ENCODE results near the gene CDC34. TPM values are rescaled to one million over a fixed set of nuclear protein-coding genes. Genes with fewer than 3 reads are reported as not detected.

The CDC34 gene
- total and polyA plus RNA-seq, 9 of the 15 experiments (the other 6 are each of a cell fraction or from before 2014, with no cell fraction given), result 0.80 to 203 (median 65.5) TPM

DNA sequence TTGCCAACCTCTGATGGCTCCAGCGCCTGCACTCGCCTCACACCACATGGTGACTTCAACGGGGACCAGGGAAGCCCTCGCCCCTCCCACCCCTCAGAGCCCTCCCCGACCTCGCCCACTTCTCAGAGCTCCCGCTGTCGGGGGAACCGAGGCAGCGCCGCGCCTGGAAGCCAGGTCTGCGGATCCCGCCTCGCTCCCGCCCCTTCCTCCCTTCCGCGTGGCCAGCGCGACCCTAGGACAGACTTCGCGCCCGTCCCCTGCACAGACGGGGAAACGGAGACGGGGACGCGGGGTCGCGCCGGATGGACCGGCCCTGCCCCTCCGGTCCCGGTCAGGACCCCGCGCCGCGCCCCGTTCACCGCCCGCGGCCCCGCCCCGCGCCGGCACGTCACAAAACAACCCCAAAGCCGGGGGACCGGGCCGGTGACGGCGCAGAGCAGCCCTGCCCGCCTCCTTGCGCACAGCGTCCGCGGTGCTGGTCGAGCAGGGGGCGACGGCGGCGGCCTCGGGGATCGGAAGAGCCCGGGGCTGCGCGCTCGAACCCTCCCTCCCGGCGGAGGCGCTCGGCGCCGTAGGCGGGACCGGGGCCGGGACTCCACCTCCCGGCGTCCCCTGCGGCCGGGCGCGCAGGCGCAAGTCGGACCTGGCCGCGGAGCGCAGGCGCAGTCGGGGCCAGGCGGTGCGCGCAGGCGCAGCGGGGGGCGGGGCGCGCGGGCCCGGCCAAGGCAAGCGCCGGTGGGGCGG lies 379 bp upstream of the CDC34 start (continued):
- TF ChIP-seq HNRNPK (IDR thresholded peaks at IDR 0.05; ENCODE audit: low read depth, low read length, poor library complexity, severe bottlenecking) (no peak), EZH2 (IDR thresholded peaks at IDR 0.05; ENCODE audit: borderline replicate concordance, low read depth, low read length) (no peak), ZNF444 (CRISPR knock-in tag; IDR thresholded peaks at IDR 0.05) (no peak), RHOXF2B (CRISPR knock-in tag; conservative IDR thresholded peaks at IDR 0.05) (no peak), TRIM28 (IDR thresholded peaks at IDR 0.05) (no peak; the same call in 1 of the 2 replicates), RFX7 (CRISPR knock-in tag; IDR thresholded peaks at IDR 0.05) (no peak), SMARCB1 (IDR thresholded peaks at IDR 0.05; ENCODE audit: insufficient read length, low read depth) (no peak), GTF2F1 (IDR thresholded peaks at IDR 0.05; ENCODE audit: low read depth, low read length) (no peak), E2F8 (IDR thresholded peaks at IDR 0.05; ENCODE audit: low read depth, partially characterized antibody) (no peak), LEF1 (IDR thresholded peaks at IDR 0.05) (no peak), RBM34 (IDR thresholded peaks at IDR 0.05; ENCODE audit: borderline replicate concordance, insufficient read depth, low read length) (no peak), GABPA (tag; conservative IDR thresholded peaks at IDR 0.05; ENCODE audit: low read depth) (peak; percentile 48; the same call in 1 of the 2 replicates), GABPB2 (CRISPR knock-in tag; conservative IDR thresholded peaks at IDR 0.05) (no peak), ZKSCAN1 (IDR thresholded peaks at IDR 0.05; ENCODE audit: low read depth, low read length) (no peak), SMARCE1 (IDR thresholded peaks at IDR 0.05) (no peak)
- TF ChIP-seq, protein P1, sequence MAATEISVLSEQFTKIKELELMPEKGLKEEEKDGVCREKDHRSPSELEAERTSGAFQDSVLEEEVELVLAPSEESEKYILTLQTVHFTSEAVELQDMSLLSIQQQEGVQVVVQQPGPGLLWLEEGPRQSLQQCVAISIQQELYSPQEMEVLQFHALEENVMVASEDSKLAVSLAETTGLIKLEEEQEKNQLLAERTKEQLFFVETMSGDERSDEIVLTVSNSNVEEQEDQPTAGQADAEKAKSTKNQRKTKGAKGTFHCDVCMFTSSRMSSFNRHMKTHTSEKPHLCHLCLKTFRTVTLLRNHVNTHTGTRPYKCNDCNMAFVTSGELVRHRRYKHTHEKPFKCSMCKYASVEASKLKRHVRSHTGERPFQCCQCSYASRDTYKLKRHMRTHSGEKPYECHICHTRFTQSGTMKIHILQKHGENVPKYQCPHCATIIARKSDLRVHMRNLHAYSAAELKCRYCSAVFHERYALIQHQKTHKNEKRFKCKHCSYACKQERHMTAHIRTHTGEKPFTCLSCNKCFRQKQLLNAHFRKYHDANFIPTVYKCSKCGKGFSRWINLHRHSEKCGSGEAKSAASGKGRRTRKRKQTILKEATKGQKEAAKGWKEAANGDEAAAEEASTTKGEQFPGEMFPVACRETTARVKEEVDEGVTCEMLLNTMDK (IDR thresholded peaks at IDR 0.05; ENCODE audit: borderline replicate concordance, insufficient read depth, low read depth, low read length, poor library complexity, severe bottlenecking), result peak; percentile 58
- TF ChIP-seq, protein P2, sequence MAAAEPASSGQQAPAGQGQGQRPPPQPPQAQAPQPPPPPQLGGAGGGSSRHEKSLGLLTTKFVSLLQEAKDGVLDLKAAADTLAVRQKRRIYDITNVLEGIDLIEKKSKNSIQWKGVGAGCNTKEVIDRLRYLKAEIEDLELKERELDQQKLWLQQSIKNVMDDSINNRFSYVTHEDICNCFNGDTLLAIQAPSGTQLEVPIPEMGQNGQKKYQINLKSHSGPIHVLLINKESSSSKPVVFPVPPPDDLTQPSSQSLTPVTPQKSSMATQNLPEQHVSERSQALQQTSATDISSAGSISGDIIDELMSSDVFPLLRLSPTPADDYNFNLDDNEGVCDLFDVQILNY (CRISPR knock-in tag; IDR thresholded peaks at IDR 0.05), result no peak
- TF ChIP-seq, protein P3, sequence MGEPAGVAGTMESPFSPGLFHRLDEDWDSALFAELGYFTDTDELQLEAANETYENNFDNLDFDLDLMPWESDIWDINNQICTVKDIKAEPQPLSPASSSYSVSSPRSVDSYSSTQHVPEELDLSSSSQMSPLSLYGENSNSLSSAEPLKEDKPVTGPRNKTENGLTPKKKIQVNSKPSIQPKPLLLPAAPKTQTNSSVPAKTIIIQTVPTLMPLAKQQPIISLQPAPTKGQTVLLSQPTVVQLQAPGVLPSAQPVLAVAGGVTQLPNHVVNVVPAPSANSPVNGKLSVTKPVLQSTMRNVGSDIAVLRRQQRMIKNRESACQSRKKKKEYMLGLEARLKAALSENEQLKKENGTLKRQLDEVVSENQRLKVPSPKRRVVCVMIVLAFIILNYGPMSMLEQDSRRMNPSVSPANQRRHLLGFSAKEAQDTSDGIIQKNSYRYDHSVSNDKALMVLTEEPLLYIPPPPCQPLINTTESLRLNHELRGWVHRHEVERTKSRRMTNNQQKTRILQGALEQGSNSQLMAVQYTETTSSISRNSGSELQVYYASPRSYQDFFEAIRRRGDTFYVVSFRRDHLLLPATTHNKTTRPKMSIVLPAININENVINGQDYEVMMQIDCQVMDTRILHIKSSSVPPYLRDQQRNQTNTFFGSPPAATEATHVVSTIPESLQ (CRISPR knock-in tag; IDR thresholded peaks at IDR 0.05), result no peak
- TF ChIP-seq, protein P4, sequence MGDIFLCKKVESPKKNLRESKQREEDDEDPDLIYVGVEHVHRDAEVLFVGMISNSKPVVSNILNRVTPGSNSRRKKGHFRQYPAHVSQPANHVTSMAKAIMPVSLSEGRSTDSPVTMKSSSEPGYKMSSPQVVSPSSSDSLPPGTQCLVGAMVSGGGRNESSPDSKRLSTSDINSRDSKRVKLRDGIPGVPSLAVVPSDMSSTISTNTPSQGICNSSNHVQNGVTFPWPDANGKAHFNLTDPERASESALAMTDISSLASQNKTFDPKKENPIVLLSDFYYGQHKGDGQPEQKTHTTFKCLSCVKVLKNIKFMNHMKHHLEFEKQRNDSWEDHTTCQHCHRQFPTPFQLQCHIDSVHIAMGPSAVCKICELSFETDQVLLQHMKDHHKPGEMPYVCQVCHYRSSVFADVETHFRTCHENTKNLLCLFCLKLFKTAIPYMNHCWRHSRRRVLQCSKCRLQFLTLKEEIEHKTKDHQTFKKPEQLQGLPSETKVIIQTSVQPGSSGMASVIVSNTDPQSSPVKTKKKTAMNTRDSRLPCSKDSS (IDR thresholded peaks at IDR 0.05; ENCODE audit: low read depth, partially characterized antibody), result no peak

All from K562 (cell line).